Right atrium auricular region (tissue), 2 donors: Measurements from ENCODE around the gene CCDC61. TPM values are rescaled to one million over a fixed set of nuclear protein-coding genes. Genes with fewer than 3 reads are reported as not detected.

Experiments used
- DNase-seq: peaks from one replicate; pipeline ENCODE4 v3.0.0-alpha.2; 2019; ENCODE audit warnings: low spot score
- H3K27ac ChIP-seq, 2 donors: fragments of 200-600 bp; sonication (generic); 1 replicate in 1 of 2; 2 replicates in 1 of 2; pipeline ENCODE4 v1.5.1; 2016 to 2019
- H3K27me3 ChIP-seq, 2 donors: fragments of 200-600 bp; sonication (generic); one replicate each; pipeline versions ENCODE4 v1.5.1 to v1.6.0; 2017 to 2019
- H3K36me3 ChIP-seq: fragments of 200-600 bp; sonication (generic); one replicate; pipeline ENCODE4 v1.5.1; 2016
- H3K4me1 ChIP-seq, 2 donors: fragments of 200-600 bp; sonication (generic); one replicate each; pipeline versions ENCODE4 v1.5.1 to v1.6.0; 2017 to 2019
- H3K4me3 ChIP-seq, 2 donors: fragments of 200-600 bp; sonication (generic); 1 replicate in 1 of 2; 2 replicates in 1 of 2; pipeline ENCODE4 v1.5.1; 2017 to 2019; ENCODE audit warnings: mild to moderate bottlenecking in 1 of 2, moderate library complexity in 1 of 2
- H3K9me3 ChIP-seq, 2 donors: fragments of 200-600 bp; sonication (generic); one replicate each; pipeline ENCODE4 v1.5.1; 2019
- CTCF ChIP-seq, 2 donors: fragments of 200-600 bp; sonication (generic); IDR thresholded peaks; one replicate each; pipeline ENCODE4 v1.5.1; 2019; ENCODE audit warnings: antibody characterized with exemption in 2 of 2
- total RNA-seq, 2 donors: library from RNA; depleted of rRNA; stranded (reverse); fragments of >200 nt; gene quantifications; one replicate each; pipeline ENCODE4 v1.1.0, GENCODE V29; 2016

CCDC61 gene
- total RNA-seq, 2 donors from 2014 or later = 5.3 to 7.8 TPM

- Histone ChIP-seq H3K4me3 (no peak overlapping the region), H3K27ac (no peak overlapping the region), H3K36me3 (no peaks in the 10 kb centered on the region), H3K4me1 (no peaks in the 10 kb centered on the region), H3K27me3 (no peaks in the 10 kb centered on the region), H3K9me3 (no peaks in the 10 kb centered on the region)
- TF ChIP-seq CTCF (IDR thresholded peaks at IDR 0.05) = no peak
- no peak for DNase-seq
These were observed 41.5 kb downstream of the CCDC61 start for GRCh38 chr19:46036744-46037128.

GRCh38 chr19:46040125-46040524 lies 44.9 kb downstream of the CCDC61 start:
- H3K36me3 ChIP-seq = no peaks in the 10 kb centered on the region
- TF ChIP-seq CTCF (IDR thresholded peaks at IDR 0.05) = no peak
- no peaks in the 10 kb centered on the region for H3K9me3 ChIP-seq
- no peak overlapping the region for H3K27ac ChIP-seq
- no peak for DNase-seq
- H3K4me3 ChIP-seq = no peak overlapping the region
- H3K27me3 ChIP-seq = no peaks in the 10 kb centered on the region
- no peaks in the 10 kb centered on the region for H3K4me1 ChIP-seq

GRCh38 chr19:46040952-46041500 lies 45.8 kb downstream of the CCDC61 start, which contains the start of gene IGFL4:
TSS of gene IGFL4 (minus strand) at chr19:46041002. CDS start at chr19:46040962, 40 bp downstream.
- Histone ChIP-seq H3K36me3 (no peaks in the 10 kb centered on the region), H3K27ac (no peak within 1 kb of the TSS), H3K4me1 (no peaks in the 10 kb centered on the region), H3K4me3 (no peak within 1 kb of the TSS), H3K9me3 (peaks cover 0 to 2% of the 10 kb centered on the region in 2 donors), H3K27me3 (no peaks in the 10 kb centered on the region)
- TF ChIP-seq CTCF (IDR thresholded peaks at IDR 0.05) = no peak
- no peak for DNase-seq

GRCh38 chr19:46042252-46042883 lies 47.1 kb downstream of the CCDC61 start:
- Histone ChIP-seq H3K36me3 (no peaks in the 10 kb centered on the region), H3K4me1 (no peaks in the 10 kb centered on the region), H3K9me3 (peaks cover 0 to 8% of the 10 kb centered on the region in 2 donors), H3K4me3 (no peak overlapping the region), H3K27ac (no peak overlapping the region), H3K27me3 (no peaks in the 10 kb centered on the region)
- no peak for DNase-seq
- TF ChIP-seq CTCF (IDR thresholded peaks at IDR 0.05) = no peak

GRCh38 chr19:46043519-46043918 lies 48.3 kb downstream of the CCDC61 start:
- no peak for TF ChIP-seq CTCF (IDR thresholded peaks at IDR 0.05)

More at GRCh38 chr19:46043519-46043918, 48.3 kb downstream of the CCDC61 start:
- H3K36me3 ChIP-seq = no peaks in the 10 kb centered on the region
- peaks cover 0 to 8% of the 10 kb centered on the region in 2 donors for H3K9me3 ChIP-seq
- no peak overlapping the region for H3K4me3 ChIP-seq
- no peaks in the 10 kb centered on the region for H3K27me3 ChIP-seq
- H3K4me1 ChIP-seq = no peaks in the 10 kb centered on the region
- no peak overlapping the region for H3K27ac ChIP-seq
- no peak for DNase-seq
